ENCODE results near the gene MCRIP2.
"Not testable (repeated sequence)": the region's sequence is repeated elsewhere in the genome, so short reads cannot be mapped to it uniquely, and the experiment has no call there.

The MCRIP2 gene, protein sequence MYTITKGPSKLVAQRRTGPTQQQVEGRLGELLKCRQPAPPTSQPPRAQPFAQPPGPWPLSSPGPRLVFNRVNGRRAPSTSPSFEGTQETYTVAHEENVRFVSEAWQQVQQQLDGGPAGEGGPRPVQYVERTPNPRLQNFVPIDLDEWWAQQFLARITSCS

DNA sequence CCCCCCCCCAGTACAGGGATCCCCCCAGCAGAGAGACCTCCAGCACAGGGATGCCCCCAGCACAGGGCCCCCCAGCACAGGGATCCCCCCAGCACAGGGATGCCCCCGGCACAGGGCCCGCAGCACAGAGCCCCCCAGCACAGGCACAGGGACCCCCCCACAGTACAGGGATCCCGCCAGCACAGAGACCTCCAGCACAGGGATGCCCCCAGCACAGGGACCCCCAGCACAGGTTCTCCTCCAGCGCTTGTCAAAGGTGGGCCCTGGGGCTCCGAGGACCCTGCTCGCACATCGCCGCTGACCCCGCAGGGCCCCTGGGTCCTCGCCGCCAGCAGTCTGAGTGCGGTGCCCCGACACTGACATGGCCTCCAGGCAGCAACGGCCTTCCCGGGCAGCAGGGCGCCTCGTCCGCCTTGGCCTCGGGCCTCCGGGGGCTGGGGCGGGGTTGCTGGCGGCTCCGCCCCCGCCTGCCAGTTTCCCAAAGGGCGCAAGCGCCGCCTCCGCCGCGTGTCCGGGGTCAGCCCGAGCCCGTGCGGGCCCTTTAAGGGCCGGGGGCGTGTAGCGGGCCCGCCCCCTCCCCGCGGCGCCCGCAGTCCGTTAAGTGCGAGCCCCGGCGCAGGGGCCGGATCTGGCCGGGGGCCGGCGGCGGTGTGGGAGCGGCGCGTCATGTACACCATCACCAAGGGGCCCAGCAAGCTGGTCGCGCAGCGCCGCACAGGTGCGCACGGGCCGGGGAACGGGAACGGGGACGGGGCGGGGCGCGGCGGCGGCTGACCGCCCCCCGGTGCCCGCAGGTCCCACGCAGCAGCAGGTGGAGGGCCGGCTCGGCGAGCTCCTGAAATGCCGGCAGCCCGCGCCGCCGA lies at the start of gene MCRIP2:
Gene MCRIP2 (plus strand): TSS at position 503 of the 863 bp plus-strand sequence. CDS start 164 bp downstream, at position 667.
- DNase-seq (ENCODE audit: low spot score), result peak; percentile 89

DNA sequence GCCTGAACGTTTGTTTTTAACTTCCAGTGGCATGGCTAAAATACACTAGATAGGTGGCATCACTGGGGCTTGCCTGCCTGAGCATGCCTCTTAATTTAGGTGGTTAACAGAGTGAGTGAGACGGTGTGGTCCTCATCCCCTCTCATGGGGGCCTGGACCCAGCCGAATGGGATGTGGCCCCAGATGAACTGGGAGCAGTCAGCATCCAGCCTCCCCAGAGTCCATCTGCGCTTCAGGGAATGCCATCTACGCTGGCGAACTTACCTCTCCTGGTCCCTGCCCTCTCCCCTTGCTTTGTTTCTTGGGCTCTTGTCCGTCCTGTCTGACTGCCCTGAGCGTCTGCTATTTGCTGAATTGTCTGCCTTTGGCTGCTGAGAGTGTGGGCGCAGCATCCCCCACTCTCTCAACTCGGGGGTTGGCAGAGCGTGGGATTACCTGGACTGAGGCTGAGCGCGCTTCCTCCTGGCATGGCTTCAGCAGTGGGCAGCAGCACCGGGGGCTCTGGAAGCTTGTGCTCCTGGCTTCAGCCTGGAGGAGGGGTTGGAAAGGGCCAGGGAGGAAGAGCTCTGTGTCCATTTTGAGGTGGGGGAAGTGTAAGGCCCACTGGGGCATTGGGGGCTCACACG lies 49.6 kb upstream of the MCRIP2 start:
- DNase-seq (ENCODE audit: low spot score), result no peak

GRCh38 chr16:592518-593306 lies 48.9 kb upstream of the MCRIP2 start:
- peak; percentile 53 for DNase-seq (ENCODE audit: low spot score)

GRCh38 chr16:593406-593805 lies 48.2 kb upstream of the MCRIP2 start:
- DNase-seq (ENCODE audit: low spot score), result peak; percentile 84

GRCh38 chr16:593807-594206 lies 47.8 kb upstream of the MCRIP2 start:
- no peak for DNase-seq (ENCODE audit: low spot score)

DNA sequence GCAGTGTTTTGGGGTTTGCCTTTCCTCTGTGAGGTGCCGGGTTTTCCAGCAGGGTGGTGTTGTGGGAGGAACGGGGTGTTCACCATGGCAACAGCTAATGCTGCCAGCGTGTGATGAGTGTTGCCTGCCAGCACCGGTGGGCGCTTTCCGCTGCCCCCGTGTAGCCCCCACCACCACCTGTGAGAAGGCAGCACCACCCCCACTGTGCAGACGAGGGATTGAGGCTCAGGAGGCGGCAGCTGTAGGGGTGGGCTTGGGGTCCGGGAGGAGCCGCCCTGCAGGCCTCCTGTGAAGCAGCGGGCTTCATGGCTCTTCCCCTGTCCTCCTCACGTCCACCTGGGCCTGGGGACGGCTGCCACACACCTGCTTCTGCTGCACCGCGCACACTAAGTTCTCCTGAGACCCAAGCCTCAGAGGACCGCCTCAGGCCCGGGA lies 46.5 kb upstream of the MCRIP2 start:
- DNase-seq (ENCODE audit: low spot score), result no peak

- DNase-seq (ENCODE audit: low spot score), result no peak
Measured at GRCh38 chr16:595942-596735, 45.5 kb upstream of the MCRIP2 start.

DNA sequence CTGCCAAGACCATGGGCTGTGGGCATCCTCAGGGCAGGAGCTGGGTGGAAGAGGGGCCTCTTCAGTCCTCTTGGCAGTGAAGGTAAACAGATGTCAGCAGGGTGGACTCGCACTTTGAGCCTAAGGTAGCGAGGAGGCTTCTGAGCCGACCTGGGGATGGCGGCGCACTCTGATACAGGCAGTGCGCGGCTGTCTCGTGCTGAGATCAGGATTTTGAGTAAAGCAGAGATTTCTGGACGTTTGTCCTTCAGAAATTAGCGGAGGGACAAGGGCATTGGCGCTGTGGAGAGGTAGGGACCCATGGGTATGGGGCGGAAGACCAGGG lies 44.9 kb upstream of the MCRIP2 start:
- DNase-seq (ENCODE audit: low spot score), result no peak

DNA sequence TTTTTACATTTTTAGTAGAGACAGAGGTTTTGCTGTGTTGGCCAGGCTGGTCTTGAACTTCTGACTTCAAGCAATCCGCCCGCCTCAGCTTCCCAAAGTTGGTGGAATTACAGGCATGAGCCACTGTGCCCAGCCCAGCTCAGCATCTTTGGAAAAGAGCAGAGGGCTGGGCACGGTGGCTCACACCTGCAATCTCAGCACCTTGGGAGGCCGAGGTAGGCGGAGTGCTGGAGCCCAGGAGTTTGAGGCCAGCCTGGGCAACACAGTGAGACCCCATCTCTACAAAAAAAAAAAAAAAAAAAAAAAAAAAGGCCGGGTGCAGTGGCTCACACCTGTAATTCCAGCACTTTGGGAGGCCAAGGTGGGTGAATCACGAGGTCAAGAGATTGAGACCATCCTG lies 44.0 kb upstream of the MCRIP2 start:
- not testable (repeated sequence) for DNase-seq (ENCODE audit: low spot score)

GRCh38 chr16:598823-599739 lies 42.5 kb upstream of the MCRIP2 start:
- DNase-seq (ENCODE audit: low spot score), result no peak

- no peak for DNase-seq (ENCODE audit: low spot score)
Measured at GRCh38 chr16:600781-601180, 40.8 kb upstream of the MCRIP2 start.

DNA sequence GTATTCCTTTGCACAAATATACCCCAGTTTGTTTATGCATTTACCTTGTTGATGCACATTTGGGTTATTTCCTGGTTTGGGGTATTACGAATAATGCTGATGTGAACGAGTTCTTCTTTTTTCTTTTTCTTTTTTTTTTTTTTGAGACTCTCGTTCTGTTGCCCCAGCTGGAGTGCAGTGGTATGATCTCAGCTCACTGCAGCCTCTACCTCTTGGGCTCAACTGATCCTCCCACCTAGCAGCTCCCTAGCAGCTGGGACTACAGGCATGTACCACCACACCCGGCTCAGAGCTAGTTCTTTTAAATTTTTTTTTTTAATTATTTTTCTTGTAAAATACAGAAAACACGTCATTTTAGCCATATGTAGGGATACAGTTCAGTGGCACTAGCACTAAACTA lies 37.7 kb upstream of the MCRIP2 start:
- DNase-seq (ENCODE audit: low spot score), result no peak

DNA sequence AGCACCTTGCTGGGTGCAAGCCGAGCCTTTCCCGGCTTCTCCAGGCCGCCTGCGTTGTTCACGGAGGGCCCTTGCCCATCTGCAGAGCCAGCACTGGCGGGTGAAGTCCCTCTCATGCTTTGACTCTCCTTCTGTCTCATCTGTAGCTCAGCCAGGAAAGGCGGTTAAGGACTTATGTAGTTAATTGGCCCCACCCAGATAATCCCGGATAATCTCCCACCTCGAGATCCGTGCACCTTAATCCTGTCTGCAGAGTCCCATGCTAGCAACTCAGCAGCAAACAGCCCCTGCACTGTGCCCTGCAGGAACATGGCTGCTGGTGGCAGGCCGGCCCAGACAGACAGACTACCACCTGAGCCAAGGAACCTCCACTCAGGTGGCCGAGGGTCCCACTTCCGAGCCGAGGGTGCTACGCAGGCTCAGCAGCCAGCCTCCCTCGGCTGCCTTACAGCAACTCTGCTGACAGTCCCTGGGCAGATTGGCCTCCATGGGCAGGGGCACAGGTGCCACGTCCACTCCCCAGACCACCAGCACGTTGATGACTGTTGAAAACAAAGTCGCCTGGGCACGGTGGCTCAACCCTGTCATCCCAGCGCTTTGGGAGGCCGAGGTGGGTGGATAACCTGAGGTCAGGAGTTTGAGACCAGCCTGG lies 34.8 kb upstream of the MCRIP2 start:
- DNase-seq (ENCODE audit: low spot score), result no peak

DNA sequence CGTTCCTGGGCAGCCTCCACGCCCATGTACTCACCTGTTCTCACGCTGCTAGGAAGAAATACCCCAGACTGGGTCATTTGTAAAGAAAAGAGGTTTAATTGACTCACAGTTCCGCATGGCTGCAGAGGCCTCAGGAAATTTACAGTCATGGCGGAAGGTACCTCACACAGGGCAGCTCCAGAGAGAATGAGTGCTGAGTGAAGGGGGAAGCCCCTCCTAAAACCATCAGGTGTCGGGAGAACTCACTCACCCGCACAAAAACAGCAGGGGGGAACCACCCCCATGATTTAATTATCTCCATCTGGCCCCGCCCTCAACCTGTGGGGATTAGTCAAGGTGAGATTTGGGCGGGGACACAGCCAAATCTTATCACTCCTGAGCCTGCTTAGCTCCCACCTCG lies 33.6 kb upstream of the MCRIP2 start:
- no peak for DNase-seq (ENCODE audit: low spot score)

- no peak for DNase-seq (ENCODE audit: low spot score)
Measured at GRCh38 chr16:609316-609715, 32.3 kb upstream of the MCRIP2 start.

DNA sequence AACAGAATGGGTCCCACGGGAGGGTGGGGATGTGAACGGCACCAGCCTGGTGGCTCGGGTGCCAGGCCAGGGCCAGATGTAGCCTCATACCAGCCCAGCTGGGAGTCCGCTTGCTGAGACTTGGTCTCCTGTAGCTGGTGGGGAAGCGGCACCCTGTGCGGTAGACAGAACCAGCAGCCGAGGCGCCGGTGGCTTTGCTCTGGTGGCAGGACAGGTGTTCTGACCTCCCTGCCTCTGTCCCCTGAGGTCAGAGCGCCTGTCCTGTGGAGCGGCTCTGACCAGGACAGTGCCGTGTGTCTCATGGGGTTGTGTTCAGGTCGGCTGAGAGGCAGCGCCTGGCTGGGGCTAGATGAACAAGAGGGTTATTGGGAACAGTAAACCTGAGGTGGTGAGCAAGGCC lies 31.6 kb upstream of the MCRIP2 start:
- DNase-seq (ENCODE audit: low spot score), result no peak

DNA sequence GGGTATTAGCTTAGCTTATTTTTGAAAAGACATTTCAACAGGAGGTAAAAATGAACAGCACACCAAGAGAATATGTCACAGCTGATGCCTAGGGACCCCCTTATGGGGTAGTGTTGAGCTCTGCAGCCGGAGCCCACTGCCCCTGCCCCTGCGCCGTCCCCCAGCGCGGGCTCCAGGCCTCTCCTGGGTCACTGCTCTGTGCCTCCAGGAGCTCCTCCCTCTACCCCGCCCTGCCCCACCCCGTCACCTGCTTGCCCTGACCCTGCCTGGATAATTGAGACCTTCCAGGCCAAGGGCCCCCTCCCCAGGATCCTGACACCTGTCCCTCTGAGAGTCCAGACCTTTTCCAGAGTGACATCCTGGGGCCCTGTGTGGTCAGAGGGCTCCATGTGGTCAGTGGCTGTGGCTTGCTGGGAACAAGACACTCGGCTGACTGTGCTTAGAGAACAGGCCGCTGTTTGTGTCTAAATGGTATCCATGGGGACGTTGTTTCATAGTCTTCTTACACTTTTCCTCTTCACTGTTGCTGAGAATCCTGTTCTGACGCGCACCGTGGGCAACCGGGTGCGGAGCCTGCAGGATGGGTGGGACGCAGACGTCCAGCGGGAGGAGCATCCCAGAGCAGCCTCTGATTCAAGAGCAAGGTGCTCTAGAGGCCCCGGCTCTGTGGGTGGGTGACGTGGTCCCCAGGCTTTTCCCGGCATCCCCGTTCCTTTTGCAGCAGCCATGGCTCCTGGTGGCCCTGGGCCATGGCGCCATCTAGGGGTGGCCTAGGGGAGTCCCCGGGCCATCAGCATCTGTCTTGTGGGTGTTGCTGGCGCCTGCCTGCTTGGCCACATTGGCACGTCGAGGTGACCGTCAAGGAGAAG lies 30.9 kb upstream of the MCRIP2 start:
- no peak for DNase-seq (ENCODE audit: low spot score)

DNA sequence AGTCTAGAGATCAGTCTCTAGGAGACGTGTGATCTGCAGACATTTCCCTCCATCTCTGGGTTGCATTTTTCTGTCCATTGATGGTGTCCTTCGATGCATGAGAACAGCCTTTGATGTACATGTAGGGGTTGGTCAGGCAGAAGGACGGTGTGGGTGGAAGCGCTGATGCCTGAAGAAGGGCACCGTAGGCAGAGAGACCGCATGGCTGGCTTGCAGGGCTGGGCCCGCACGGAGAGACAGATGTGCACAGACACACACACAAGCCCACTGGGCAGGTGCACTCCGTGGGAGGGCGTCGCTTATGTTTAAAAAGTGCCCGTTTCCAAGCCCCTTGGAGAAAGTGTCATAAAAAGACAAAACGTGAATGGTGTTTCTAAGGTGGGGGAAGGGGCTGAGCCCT lies 26.5 kb upstream of the MCRIP2 start:
- no peak for DNase-seq (ENCODE audit: low spot score)

Measured in LoVo (cell line).